ENCODE data around the gene ACACA. TPM values are rescaled to one million over a fixed set of nuclear protein-coding genes. Genes with fewer than 3 reads are reported as not detected.

Gene ACACA
- total and polyA plus RNA-seq, 12 donors, result 18.2 to 112 (median 70.4) TPM

- intact Hi-C loops (cut with DNase I), result no loop called here
- Histone ChIP-seq H3K36me3 (replicated peaks in 1 of 2) (peaks cover 0 to 26% of the 10 kb centered on the region in 2 donors), H3K9me3 (replicated peaks in 1 of 3) (no peaks in the 10 kb centered on the region), H3K27me3 (no peaks in the 10 kb centered on the region), H3K27ac (no peak overlapping the region), H3K4me3 (no peak overlapping the region), H3K4me1 (replicated peaks in 1 of 2) (no peaks in the 10 kb centered on the region)
- 92 to 97% (median 94%) methylated on average over 11 of the region's 11 CpGs for WGBS, 4 donors
- no peak for DNase-seq
- no peak for TF ChIP-seq CTCF (IDR thresholded peaks at IDR 0.05)
- no peak for TF ChIP-seq POLR2A (IDR thresholded peaks at IDR 0.05)
These were observed 173.6 kb downstream of the ACACA start for GRCh38 chr17:37233036-37233435.

- Histone ChIP-seq H3K4me1 (replicated peaks in 1 of 2) (no peaks in the 10 kb centered on the region), H3K4me3 (no peak overlapping the region), H3K9me3 (replicated peaks in 1 of 3) (no peaks in the 10 kb centered on the region), H3K27ac (no peak overlapping the region), H3K27me3 (no peaks in the 10 kb centered on the region), H3K36me3 (replicated peaks in 1 of 2) (peaks cover 0 to 14% of the 10 kb centered on the region in 2 donors)
- intact Hi-C loops (cut with DNase I), result no loop called here
- TF ChIP-seq CTCF (IDR thresholded peaks at IDR 0.05), result no peak
- no peak for TF ChIP-seq POLR2A (IDR thresholded peaks at IDR 0.05)
- 92 to 99% (median 95%) methylated on average over 2 of the region's 2 CpGs for WGBS, 4 donors
- DNase-seq, result no peak
These were observed 174.7 kb downstream of the ACACA start for GRCh38 chr17:37231887-37232286.

GRCh38 chr17:37230633-37231032 is 176.0 kb downstream of the ACACA start:
- no peaks in the 10 kb centered on the region for H3K27me3 ChIP-seq
- DNase-seq, result no peak
- TF ChIP-seq POLR2A (IDR thresholded peaks at IDR 0.05), result no peak
- no peak for TF ChIP-seq CTCF (IDR thresholded peaks at IDR 0.05)
- 92 to 100% (median 96%) methylated on average over 1 of the region's 1 CpG for WGBS, 4 donors
- H3K4me3 ChIP-seq, result no peak overlapping the region
- no peak overlapping the region for H3K27ac ChIP-seq
- peaks cover 0 to 24% of the 10 kb centered on the region in 2 donors for H3K36me3 ChIP-seq (replicated peaks in 1 of 2)
- intact Hi-C loops (cut with DNase I), result no loop called here
- H3K9me3 ChIP-seq (replicated peaks in 1 of 3), result no peaks in the 10 kb centered on the region
- H3K4me1 ChIP-seq (replicated peaks in 1 of 2), result no peaks in the 10 kb centered on the region

GRCh38 chr17:37225465-37225864 is 181.2 kb downstream of the ACACA start:
- no peaks in the 10 kb centered on the region for H3K4me1 ChIP-seq (replicated peaks in 1 of 2)
- no peaks in the 10 kb centered on the region for H3K9me3 ChIP-seq (replicated peaks in 1 of 3)
- intact Hi-C loops (cut with DNase I), result loop anchor here in 1 of 2 donors (10.0 kb wide), 2 partner anchors 91 to 601 kb away; no protein-coding TSS in a partner anchor
- H3K27ac ChIP-seq, result no peak overlapping the region
- TF ChIP-seq POLR2A (IDR thresholded peaks at IDR 0.05) (no peak), CTCF (IDR thresholded peaks at IDR 0.05) (no peak)
- H3K4me3 ChIP-seq, result no peak overlapping the region
- peaks cover 0 to 23% of the 10 kb centered on the region in 2 donors for H3K36me3 ChIP-seq (replicated peaks in 1 of 2)
- 71 to 82% (median 77%) methylated on average over 4 of the region's 4 CpGs for WGBS, 4 donors
- H3K27me3 ChIP-seq, result no peaks in the 10 kb centered on the region
- no peak for DNase-seq

All from adrenal gland (tissue), 12 donors.